Activated CD8-positive, alpha-beta memory T cell treated with anti-CD3 and anti-CD28 coated beads for 4 hours (primary cell): ENCODE data around the gene LHX2.

Source experiments
- DNase-seq, 2 donors: peaks; one replicate each; pipeline ENCODE4 v3.0.0-alpha.2; 2020; ENCODE audit warnings: low read depth in 2 of 2

Gene LHX2

GRCh38 chr9:123999661-124000060 is 11.9 kb upstream of the LHX2 start:
- no peak for DNase-seq

GRCh38 chr9:124000161-124000783 is 11.3 kb upstream of the LHX2 start:
- no peak for DNase-seq

- no peak for DNase-seq
Measured at GRCh38 chr9:124000784-124001457, 10.6 kb upstream of the LHX2 start.

GRCh38 chr9:124001458-124001799 is 10.1 kb upstream of the LHX2 start:
- DNase-seq: no peak

- no peak for DNase-seq
Measured at GRCh38 chr9:124001866-124002525, 9.6 kb upstream of the LHX2 start.

GRCh38 chr9:124003636-124004349 is 7.8 kb upstream of the LHX2 start:
- DNase-seq: no peak

- no peak for DNase-seq
Measured at GRCh38 chr9:124004593-124004992, 7.0 kb upstream of the LHX2 start.

- DNase-seq: no peak
Measured at GRCh38 chr9:124005029-124005771, 6.4 kb upstream of the LHX2 start.

GRCh38 chr9:124006448-124007361 is 4.9 kb upstream of the LHX2 start:
- DNase-seq: no peak

- DNase-seq: no peak
Measured at GRCh38 chr9:124007565-124008302, 3.8 kb upstream of the LHX2 start.

- no peak for DNase-seq
Measured at GRCh38 chr9:124008303-124008693, 3.3 kb upstream of the LHX2 start.

- no peak for DNase-seq
Measured at GRCh38 chr9:124008694-124009530, 2.7 kb upstream of the LHX2 start.

GRCh38 chr9:124009531-124010217 is 1.9 kb upstream of the LHX2 start:
- DNase-seq: no peak

GRCh38 chr9:124010303-124010664 is 1.3 kb upstream of the LHX2 start:
- no peak for DNase-seq

GRCh38 chr9:124010665-124011321 is 775 bp upstream of the LHX2 start:
- no peak for DNase-seq

- DNase-seq: no peak
Measured at GRCh38 chr9:124012368-124013301, 1.1 kb downstream of the LHX2 start.
